GM12878 (cell line): ENCODE data around the gene AXDND1. TPM values are rescaled to one million over a fixed set of nuclear protein-coding genes. Genes with fewer than 3 reads are reported as not detected.

ENCODE experiments used
- ATAC-seq: fragments of 200-7000 bp; cut with Tn5 transposase; 3 replicates; pipeline ENCODE4 v1.9.1; 2020; ENCODE audit warnings: mild to moderate bottlenecking, moderate library complexity
- BruUV-seq: library from RNA; stranded (reverse); fragments of 400-500 nt; replicated peaks from 2 replicates; lab custom pipeline; 2021; lab: Mats Ljungman, UMichigan
- CTCF ChIA-PET: fragments of 300-600 bp; sonication (Branson Sonifier 250); formaldehyde crosslinking; extraction: SDS; loops from one replicate; lab custom pipeline; 2021; ENCODE audit warnings: inconsistent platforms; lab: Yijun Ruan, JAX
- POLR2A ChIA-PET: fragments of 350-600 bp; formaldehyde crosslinking; extraction: SDS; loops from one replicate; lab custom pipeline; 2021; ENCODE audit warnings: inconsistent platforms; lab: Charles Lee
- RAD21 ChIA-PET: fragments of 300-600 bp; sonication (Branson Sonifier 250); formaldehyde crosslinking; loops from one replicate; lab custom pipeline; 2023; ENCODE audit warnings: antibody characterized with exemption; ENCODE audit not compliant: unreplicated experiment; lab: Charles Lee
- SMC1A ChIA-PET: fragments of 300-600 bp; sonication (Branson Sonifier 250); formaldehyde crosslinking; loops from one replicate; lab custom pipeline; 2023; ENCODE audit not compliant: unreplicated experiment, uncharacterized antibody; lab: Charles Lee
- DNase-seq: peaks from one replicate; pipeline ENCODE4 v3.0.0-alpha.2; 2011; ENCODE audit warnings: low read depth, low spot score
- FAIRE-seq: peaks from 3 replicates; lab custom pipeline; 2011; peaks lifted over from hg19 to GRCh38; lab: Jason Lieb, UNC
- H2AFZ ChIP-seq: 2 replicates; pipeline ENCODE4 v1.6.0; 2011; ENCODE audit warnings: low read depth, low read length, control low read depth; ENCODE audit not compliant: control insufficient read depth
- H3K27ac ChIP-seq: 2 replicates; pipeline ENCODE4 v1.5.1; 2011; ENCODE audit warnings: control low read depth; ENCODE audit not compliant: control insufficient read depth, insufficient read depth
- H3K27me3 ChIP-seq, 2 experiments: replicated peaks in 1 of 2; 2 replicates each; pipeline versions ENCODE4 v1.6.0 to v1.6.1; 2011; ENCODE audit warnings: low read length in 1 of 2; ENCODE audit not compliant: control insufficient read depth in 2 of 2, insufficient read depth in 2 of 2
- H3K36me3 ChIP-seq, 2 experiments: 2 replicates each; pipeline ENCODE4 v1.5.1; 2011; ENCODE audit warnings: low read length in 1 of 2; ENCODE audit not compliant: control insufficient read depth in 2 of 2, insufficient read depth in 2 of 2
- H3K4me1 ChIP-seq: 2 replicates; pipeline ENCODE4 v1.6.1; 2011; ENCODE audit warnings: mild to moderate bottlenecking, low read length, moderate library complexity, mixed read lengths; ENCODE audit not compliant: control insufficient read depth, insufficient read depth
- H3K4me2 ChIP-seq: 2 replicates; pipeline ENCODE4 v1.6.0; 2011; ENCODE audit warnings: control low read depth; ENCODE audit not compliant: control insufficient read depth, insufficient read depth
- H3K4me3 ChIP-seq: fragments of 200-600 bp; sonication (generic); 2 replicates; pipeline ENCODE4 v1.5.1; 2016
- H3K79me2 ChIP-seq: 2 replicates; pipeline ENCODE4 v1.6.0; 2011; ENCODE audit warnings: low read length; ENCODE audit not compliant: control insufficient read depth, insufficient read depth
- H3K9ac ChIP-seq: 2 replicates; pipeline ENCODE4 v1.8.0; 2011; ENCODE audit warnings: low read length, control low read depth, mixed read lengths; ENCODE audit not compliant: control insufficient read depth, insufficient read depth
- H3K9me3 ChIP-seq: replicated peaks from 3 replicates; pipeline ENCODE4 v1.5.1; 2011; ENCODE audit warnings: mild to moderate bottlenecking, low read length; ENCODE audit not compliant: control insufficient read depth, insufficient read depth
- H4K20me1 ChIP-seq: 2 replicates; pipeline ENCODE4 v1.6.0; 2011; ENCODE audit not compliant: control insufficient read depth, insufficient read depth
- ASH2L ChIP-seq: fragments of 300-600, 200-600 bp; sonication (generic); IDR thresholded peaks from 2 replicates; pipeline ENCODE4 v1.6.1; 2017; ENCODE audit warnings: low read depth, mild to moderate bottlenecking, borderline replicate concordance
- CEBPZ ChIP-seq: fragments of 150-350 bp; IDR thresholded peaks from 2 replicates; pipeline ENCODE4 v1.6.1; 2016; ENCODE audit warnings: low read depth, low read length
- FOXM1 ChIP-seq: IDR thresholded peaks from 2 replicates; pipeline ENCODE4 v1.6.1; 2012; ENCODE audit warnings: low read depth, mild to moderate bottlenecking, inconsistent platforms, low read length, moderate library complexity
- HDGF ChIP-seq: fragments of 450-650 bp; IDR thresholded peaks from 2 replicates; pipeline ENCODE4 v1.6.1; 2016; ENCODE audit warnings: antibody characterized with exemption
- MYB ChIP-seq: fragments of 150-350 bp; IDR thresholded peaks from 2 replicates; pipeline ENCODE4 v1.6.1; 2014; ENCODE audit warnings: mild to moderate bottlenecking, low read depth, low read length, borderline replicate concordance
- NKRF ChIP-seq: fragments of 450-650 bp; conservative IDR thresholded peaks from 2 replicates; pipeline ENCODE4 v1.6.1; 2017; ENCODE audit warnings: mild to moderate bottlenecking, moderate library complexity
- NR2C2 ChIP-seq: IDR thresholded peaks from 2 replicates; pipeline ENCODE4 v1.6.1; 2011; ENCODE audit warnings: borderline replicate concordance, low read depth; ENCODE audit not compliant: control insufficient read depth, insufficient read length
- SIN3A ChIP-seq: IDR thresholded peaks from 2 replicates; pipeline ENCODE4 v1.6.1; 2012; ENCODE audit warnings: low read depth, low read length, improper control_type of control experiment
- SMARCA5 ChIP-seq: fragments of 450-650 bp; IDR thresholded peaks from 2 replicates; pipeline ENCODE4 v1.6.1; 2017; ENCODE audit warnings: mild to moderate bottlenecking
- STAT1 ChIP-seq: fragments of 450-650 bp; conservative IDR thresholded peaks from 2 replicates; pipeline ENCODE4 v1.6.1; 2014; ENCODE audit warnings: antibody characterized with exemption, mild to moderate bottlenecking
- SUZ12 ChIP-seq: fragments of 200-600 bp; sonication (generic); IDR thresholded peaks from one replicate; pipeline ENCODE4 v1.6.1; 2018; ENCODE audit warnings: antibody characterized with exemption, mild to moderate bottlenecking; ENCODE audit not compliant: unreplicated experiment
- USF1 ChIP-seq: IDR thresholded peaks from 2 replicates; pipeline ENCODE4 v1.6.1; 2011; ENCODE audit warnings: borderline replicate concordance, low read depth, mild to moderate bottlenecking, moderate library complexity, mixed read lengths, low read length; ENCODE audit not compliant: insufficient read depth; ENCODE audit errors: extremely low read length
- YY1 ChIP-seq: IDR thresholded peaks from 2 replicates; pipeline ENCODE4 v1.6.1; 2011; ENCODE audit warnings: low read depth, mild to moderate bottlenecking, low read length
- WGBS: methylation state at CpG from one replicate; pipeline ENCODE4 v1.1.6; 2016; ENCODE audit warnings: low lambda C conversion rate; ENCODE audit not compliant: insufficient replicate concordance, insufficient coverage; ENCODE audit errors: missing lambda C conversion rate; 5-methylcytosine and 5-hydroxymethylcytosine counted together
- in situ Hi-C: fragments of 300-500 bp; cut with MboI; formaldehyde crosslinking; loops from 9 replicates; pipeline ENCODE4 v1.14.3; 2018; ENCODE audit warnings: mixed read lengths
- intact Hi-C: fragments of 100-400 bp; cut with micrococcal nuclease; formaldehyde crosslinking; loops from one replicate; pipeline ENCODE4 v1.14.2; 2022; ENCODE audit not compliant: unreplicated experiment
- polyA plus RNA-seq, 11 experiments: library from polyadenylated mRNA; depleted of rRNA in 4 of 11; unstranded in 6 of 11; stranded (reverse) in 5 of 11; fragments of >200 nt; fragmentation: Nextera tagmentation in 4 of 11; fragmentation: Illumina TruSeq in 1 of 11; extraction: Ambion mirVana in 4 of 11; extraction: Trizol in 1 of 11; gene quantifications; 1 replicate in 1 of 11; 2 replicates in 10 of 11; pipeline versions ENCODE4 v1.2.1 to v1.2.3, GENCODE V29; 2011 to 2016; ENCODE audit warnings: inconsistent platforms in 2 of 11, missing spikeins in 2 of 11, low read depth in 1 of 11
- total RNA-seq, 4 experiments: library from RNA; depleted of rRNA in 3 of 4; stranded (reverse); fragments of >200 nt in 3 of 4; fragmentation: Illumina TruSeq in 1 of 4; extraction: Trizol in 1 of 4; gene quantifications; 2 replicates each; pipeline versions ENCODE4 v1.2.1 to v1.2.3, GENCODE V29; 2013 to 2021

Gene AXDND1
- total and polyA plus RNA-seq, 10 of the 15 experiments (the other 5 are each of a cell fraction or from before 2014, with no cell fraction given), result 0.12 to 0.84 (median 0.42) TPM

GRCh38 chr1:179516976-179517705, 151.4 kb downstream of the AXDND1 start:
- Histone ChIP-seq H3K79me2 (no peaks in the 10 kb centered on the region), H3K9me3 (no peaks in the 10 kb centered on the region), H2AFZ (no peak overlapping the region), H4K20me1 (no peaks in the 10 kb centered on the region), H3K27ac (no peak overlapping the region), H3K4me2 (no peak overlapping the region), H3K4me1 (no peaks in the 10 kb centered on the region), H3K27me3 (peaks cover 0 to 3% of the 10 kb centered on the region in 2 experiments; a peak in 1 of 4 replicates), H3K4me3 (no peak overlapping the region), H3K9ac (no peak overlapping the region), H3K36me3 (no peaks in the 10 kb centered on the region)
- in situ Hi-C loops (no loop called here), intact Hi-C loops (no loop called here)
- FAIRE-seq, result no peak
- 33% methylated on average over 11 of the region's 11 CpGs for WGBS
- RAD21 ChIA-PET, result no interaction called here
- ATAC-seq, result no peak
- no peak for DNase-seq
- CTCF ChIA-PET, result interaction anchor here (1.1 kb wide), 1 partner anchor 589 kb away, joined by 3 read pairs; no protein-coding TSS in a partner anchor
- SMC1A ChIA-PET, result no interaction called here
- no TSS peak for BruUV-seq
- POLR2A ChIA-PET, result no interaction called here
- TF ChIP-seq NR2C2 (no peak), NKRF (no peak), SUZ12 (no peak), CEBPZ (no peak), SMARCA5 (no peak), MYB (no peak), SIN3A (no peak), ASH2L (no peak), HDGF (no peak), USF1 (no peak), FOXM1 (no peak), YY1 (no peak), STAT1 (no peak)
